HG02970 (cell line): ENCODE measurements around the gene STK39.

Experiments
- ATAC-seq: cut with Tn5 transposase; IDR thresholded peaks from one replicate; pipeline ENCODE4 v1.9.1; 2021; ENCODE audit warnings: mild to moderate bottlenecking, moderate library complexity, moderate number of reproducible peaks; ENCODE audit not compliant: unreplicated experiment, low FRiP score

STK39 gene

DNA sequence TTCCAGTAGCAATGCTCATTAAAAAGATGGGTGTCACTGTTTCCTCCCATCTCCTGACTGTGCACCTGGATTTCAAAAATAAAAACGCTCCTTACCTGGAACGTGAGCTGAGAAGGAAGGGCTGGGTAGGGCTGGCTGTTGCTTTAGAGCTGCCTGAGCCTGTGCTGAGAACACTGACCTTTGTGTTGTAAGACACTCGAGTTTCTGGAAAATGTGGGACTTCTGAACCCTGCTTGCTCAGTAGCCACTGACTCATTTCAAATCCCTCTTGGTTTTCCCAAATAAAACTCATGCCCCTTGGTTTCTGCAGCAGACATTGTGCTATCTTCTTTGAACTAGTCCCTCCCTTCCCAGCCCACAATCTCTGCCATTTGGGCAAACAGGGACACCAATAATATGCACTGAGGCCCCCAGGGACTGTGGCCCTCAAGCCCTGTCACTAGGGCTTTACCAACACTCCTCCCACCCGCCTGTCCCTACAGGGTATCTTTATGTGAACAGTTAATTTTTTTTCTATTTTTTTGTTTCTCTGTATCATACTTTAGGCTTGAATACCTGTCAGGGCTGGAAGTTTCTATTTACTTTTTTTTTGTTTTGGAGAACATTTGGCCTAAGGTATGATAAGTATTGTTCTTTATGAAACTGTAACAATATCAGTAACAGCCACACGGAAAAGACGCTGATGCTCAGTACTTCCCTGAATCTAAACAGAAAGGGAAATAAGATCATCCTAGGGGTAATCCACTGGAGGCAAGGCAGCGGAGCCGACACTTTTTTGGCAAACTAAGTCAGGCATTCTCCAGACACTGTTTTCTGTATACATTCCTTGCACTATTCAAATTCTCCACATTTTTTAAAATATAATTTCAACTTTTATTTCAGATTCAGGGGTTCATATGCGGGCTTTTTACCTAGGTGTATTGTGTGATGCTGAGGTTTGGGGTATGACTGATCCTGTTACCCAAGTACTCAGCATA lies 280.2 kb downstream of the STK39 start:
- no peak for ATAC-seq

DNA sequence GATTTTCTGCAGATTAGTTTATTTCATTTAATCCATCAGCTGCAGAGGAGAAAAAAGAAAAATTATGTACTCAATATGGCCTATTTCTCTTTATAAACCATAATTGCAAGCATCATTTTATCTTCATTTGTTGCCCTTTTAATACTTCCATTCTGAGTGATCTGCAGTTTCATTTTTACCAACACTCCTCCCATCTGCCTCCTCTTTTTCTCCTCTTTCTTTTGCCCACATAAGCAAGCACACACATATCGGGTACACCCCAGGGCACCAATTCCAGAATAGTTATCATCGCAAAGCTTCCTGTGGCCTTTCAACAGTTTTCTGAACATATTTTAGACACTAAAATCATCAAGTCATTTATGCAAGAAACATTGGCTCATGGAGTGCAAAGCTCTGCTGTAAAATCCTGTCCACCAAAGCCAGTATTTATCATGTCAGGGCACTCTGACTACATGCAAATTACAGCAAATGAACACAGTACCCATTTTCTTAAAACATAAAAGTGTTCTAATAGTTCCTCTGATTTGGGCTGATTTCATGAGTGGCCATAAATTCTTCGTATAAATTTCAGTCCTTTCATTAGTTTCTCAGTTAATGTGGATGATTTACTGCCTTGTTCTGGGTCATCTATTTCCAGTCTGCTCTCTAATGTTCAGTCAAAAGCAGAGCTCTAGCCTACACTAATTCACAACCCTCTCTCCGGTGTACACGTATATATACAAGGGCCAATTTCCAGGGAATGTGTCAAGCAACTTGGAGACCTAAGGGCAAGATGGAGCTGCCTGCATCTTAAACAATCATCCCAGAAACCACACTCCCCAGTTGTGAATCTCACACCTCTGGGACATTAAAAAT lies 281.3 kb downstream of the STK39 start:
- no peak for ATAC-seq

DNA sequence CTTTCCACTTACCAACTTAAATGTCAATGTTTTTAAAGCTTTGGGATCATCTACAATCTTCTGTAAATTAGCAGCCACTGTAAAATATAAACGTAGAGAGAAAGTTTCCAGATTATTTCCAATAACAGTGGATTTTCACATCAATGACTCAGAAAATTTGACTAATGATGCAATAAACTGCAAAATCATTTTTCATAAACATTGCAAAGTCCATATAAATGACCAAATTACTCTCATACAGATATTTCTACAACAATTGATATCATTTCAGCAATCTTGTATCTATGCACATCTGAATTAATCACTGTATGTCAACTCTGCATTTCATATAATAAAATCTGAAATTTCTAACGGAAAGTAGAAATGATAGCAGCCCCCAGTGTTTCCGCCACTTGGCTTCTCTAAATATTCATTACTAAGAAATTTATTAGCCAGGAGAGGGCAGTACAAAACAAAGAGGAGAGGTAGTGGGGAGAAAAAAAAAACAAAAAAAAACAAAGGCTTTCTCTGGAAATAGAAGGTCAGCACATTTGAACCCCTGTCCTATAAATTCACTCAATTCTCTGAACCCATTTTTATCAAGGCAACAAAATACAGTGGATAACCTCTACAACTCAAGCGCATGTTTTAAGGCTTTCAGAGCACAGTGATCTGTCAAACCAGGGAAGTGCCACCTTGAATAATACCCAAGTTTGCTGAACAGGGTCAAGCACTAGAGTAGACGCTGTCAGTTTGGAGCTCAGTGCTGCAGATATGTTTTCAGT lies 282.6 kb downstream of the STK39 start:
- no peak for ATAC-seq

DNA sequence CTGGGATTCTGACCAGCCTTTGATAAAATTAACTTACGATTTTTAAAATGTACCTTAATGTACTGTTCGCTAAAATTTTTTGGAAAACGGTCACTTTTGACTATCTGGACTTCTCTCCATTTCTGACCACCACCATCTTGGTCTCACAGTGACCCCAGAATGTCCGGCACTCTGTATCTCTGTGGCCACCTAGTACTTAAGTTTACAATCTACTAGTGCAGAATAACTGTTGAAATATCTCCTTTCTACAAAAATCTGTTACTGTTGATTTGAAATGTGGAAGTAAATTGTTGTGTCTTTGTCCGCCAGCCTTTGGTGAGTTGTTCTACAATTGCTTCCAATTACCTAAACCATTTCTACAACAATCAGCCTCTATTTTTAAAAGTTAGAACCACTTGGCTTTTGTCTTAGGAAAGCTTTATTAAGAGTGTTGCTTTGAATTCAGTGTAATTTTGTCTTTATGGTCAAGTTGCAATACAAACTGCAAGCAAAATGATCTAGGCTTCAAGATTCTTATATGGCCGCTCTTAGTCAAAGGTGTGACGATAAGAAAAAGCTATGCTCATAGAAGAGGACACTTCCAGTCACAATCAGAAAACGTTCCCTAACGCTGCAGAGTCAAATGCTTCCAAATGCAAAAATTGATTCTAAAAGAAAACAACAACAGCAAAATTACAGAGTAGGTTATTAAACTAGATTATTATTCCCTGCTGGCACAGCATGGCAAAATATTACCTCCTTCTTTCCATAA lies 283.3 kb downstream of the STK39 start:
- no peak for ATAC-seq

- ATAC-seq: no peak
These were observed 284.8 kb downstream of the STK39 start for GRCh38 chr2:167962436-167963226.

- no peak for ATAC-seq
These were observed 285.8 kb downstream of the STK39 start for GRCh38 chr2:167961536-167962048.

GRCh38 chr2:167960089-167960747 lies 287.2 kb downstream of the STK39 start:
- ATAC-seq: no peak

DNA sequence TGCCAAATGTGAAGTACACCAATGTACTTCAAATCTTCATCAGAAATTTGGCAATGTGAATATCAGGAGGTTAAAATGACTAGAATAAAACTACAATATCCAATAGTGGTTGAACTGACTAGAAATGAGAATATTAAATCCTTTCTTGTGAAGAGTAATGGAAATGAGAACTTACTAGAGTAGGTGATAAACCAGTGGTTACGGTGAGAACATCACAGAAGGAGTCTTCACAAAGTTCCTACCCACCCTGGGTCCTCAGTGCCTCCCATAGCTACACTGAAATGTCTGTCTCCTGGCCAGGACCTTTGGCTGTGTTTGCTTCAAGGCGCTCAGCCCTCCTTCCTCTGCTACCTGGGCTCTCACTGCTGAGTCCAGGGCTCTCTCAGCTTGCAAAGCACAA lies 289.7 kb downstream of the STK39 start:
- no peak for ATAC-seq

DNA sequence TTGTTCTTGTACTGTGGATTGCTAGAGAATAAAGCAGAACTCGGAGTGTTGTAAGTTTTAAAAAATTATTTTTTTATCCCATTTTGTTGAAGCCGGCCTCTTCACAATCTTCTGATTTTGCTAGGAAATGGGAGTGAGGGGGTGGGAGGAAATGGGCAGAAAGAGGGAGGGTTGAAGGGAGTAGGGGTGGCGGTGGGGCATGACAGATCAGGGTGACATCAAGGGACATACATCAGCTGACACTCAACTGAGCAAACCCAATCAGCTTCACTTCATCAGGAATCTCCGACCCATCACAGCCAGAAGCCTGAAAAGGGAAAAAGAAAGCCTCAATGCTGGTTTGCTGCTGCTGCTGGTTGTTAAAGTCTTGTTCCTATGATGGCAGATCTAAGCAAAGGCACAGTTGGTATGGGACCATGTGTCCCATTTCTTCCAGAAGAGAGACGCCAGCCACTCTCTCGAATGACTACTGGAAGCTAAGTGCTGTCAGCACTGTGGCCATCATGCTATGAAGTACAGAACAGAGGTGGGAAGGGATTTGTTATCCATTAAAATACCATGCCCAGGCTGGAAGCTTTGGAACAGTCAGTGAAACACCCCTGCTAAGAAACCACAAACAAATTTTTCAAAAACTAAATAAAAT lies 292.0 kb downstream of the STK39 start:
- no peak for ATAC-seq

GRCh38 chr2:167954495-167954894 lies 292.9 kb downstream of the STK39 start:
- ATAC-seq: no peak

DNA sequence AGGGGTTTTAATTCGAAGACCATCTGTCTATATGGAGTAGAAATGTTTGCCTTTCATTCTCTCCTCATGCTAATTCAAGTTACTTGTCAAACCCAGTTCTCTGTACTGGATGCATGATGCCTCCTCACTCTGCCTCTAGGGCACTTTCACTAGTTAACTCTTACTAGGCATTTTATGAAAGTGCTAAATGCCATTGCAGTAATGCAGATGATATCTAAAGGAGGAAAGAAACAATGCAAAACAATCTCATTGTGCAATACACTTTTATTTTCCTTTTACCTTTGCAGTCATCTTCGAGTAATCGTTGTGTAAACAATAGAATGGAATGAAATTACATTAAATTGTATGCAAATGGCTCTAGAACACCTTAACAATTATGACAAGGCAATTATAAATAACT lies 293.6 kb downstream of the STK39 start:
- ATAC-seq: no peak

DNA sequence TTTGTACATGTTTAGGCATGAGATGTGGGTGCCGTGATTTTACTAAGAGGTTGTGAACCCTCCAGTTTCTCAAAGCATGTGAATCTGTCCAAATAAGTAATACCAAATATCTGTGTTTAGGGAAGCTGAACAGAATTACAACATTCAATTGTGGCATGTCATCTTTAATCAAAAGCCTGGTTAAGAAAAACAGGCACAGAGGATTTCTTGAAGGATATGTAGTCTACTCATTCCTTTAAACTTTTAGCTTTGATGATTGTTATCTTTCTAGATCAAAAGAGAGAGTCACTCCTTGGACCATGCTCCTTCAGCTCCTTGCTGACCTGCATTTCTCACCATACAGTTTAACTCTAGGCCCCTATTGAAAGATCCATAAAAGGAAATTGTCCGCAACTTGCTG lies 296.8 kb downstream of the STK39 start:
- ATAC-seq: no peak

GRCh38 chr2:167946441-167946841 lies 301.0 kb downstream of the STK39 start:
- ATAC-seq: no peak

DNA sequence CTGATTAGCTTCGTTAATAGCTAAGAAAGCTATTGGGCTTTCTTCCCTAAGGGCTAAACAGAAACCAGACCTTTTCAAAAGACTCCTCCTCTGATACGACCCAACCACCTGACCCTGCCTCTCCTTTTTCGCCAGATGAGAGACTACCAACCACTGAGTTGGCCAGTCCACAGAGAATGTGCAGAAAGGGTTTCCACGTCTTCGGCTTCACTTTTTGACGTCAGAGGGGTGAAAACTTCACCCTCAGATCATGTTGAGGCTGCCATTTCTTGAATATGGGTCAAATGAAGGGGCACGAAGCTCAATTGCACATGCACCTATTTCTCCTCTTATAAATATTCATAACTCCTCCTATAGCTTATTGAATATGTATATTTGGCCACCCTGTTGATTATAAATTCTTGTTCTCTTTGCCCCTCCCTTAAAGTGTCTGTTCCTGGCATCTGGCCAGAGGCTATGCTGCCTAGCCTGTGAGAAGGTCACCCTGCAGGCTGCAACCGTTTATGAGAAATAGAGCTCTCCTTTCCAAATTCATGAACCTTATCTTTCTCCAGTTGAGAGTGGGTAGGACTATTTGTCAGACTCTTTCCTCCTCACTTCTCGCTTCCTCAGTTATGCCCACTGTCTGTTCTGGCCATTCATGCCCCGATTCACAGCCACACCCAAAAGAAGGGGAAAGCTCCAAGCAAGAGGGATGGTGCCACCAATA lies 301.6 kb downstream of the STK39 start:
- ATAC-seq: no peak

- ATAC-seq: no peak
These were observed 302.4 kb downstream of the STK39 start for GRCh38 chr2:167944825-167945659.

DNA sequence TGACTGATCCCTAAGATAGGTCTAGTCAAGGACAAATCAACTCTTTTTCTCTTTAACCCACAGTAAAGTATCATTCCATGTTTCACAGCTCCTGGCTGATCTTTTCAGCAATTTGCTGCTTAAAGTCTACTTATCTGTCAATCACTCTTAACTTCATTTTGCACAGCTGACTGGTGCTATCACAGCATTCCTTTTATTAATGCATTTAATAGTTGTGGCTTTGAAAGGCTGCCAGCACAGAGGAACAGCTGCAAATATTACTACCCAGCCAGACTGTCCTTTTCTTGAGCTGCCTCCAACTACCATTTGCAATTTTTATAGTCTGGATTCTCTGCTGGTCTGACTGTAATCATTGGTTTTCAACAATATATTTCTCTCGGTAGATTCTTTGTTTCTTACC lies 303.5 kb downstream of the STK39 start:
- ATAC-seq: no peak
